A549 (cell line): ENCODE measurements around the gene AGXT. TPM values are rescaled to one million over a fixed set of nuclear protein-coding genes. Genes with fewer than 3 reads are reported as not detected.

Experiments
- ATAC-seq, 2 experiments: fragments of 200-7000 bp in 1 of 2; fragments of >200 bp in 1 of 2; cut with Nextera tagmentation in 1 of 2; cut with Tn5 transposase in 1 of 2; 3 replicates each; pipeline versions ENCODE4 v1.8.0 to v1.9.1; 2018 to 2020; ENCODE audit warnings: mild to moderate bottlenecking in 1 of 2, moderate library complexity in 1 of 2
- CTCF ChIA-PET: fragments of 300-600 bp; sonication (Branson Sonifier 250); formaldehyde crosslinking; extraction: SDS; loops from one replicate; lab custom pipeline; 2021; ENCODE audit warnings: antibody characterized with exemption, inconsistent platforms; lab: Yijun Ruan, JAX
- POLR2A ChIA-PET: fragments of 350-600 bp; formaldehyde crosslinking; extraction: SDS; loops from one replicate; lab custom pipeline; 2021; ENCODE audit warnings: antibody characterized with exemption, inconsistent platforms; lab: Yijun Ruan, JAX
- DNase-seq, 2 experiments: peaks; one replicate each; pipeline versions ENCODE4 v3.0.0 to v3.0.0-alpha.2; 2011 to 2016; ENCODE audit warnings: low read depth in 1 of 2, low spot score in 1 of 2
- FAIRE-seq: peaks from 2 replicates; lab custom pipeline; 2011; peaks lifted over from hg19 to GRCh38; lab: Jason Lieb, UNC
- H3K27ac ChIP-seq, 2 experiments: fragments of >200 bp; sonication (Bioruptor Twin); formaldehyde crosslinking; 3 replicates each; pipeline ENCODE4 v1.5.1; 2016 to 2017
- H3K4me1 ChIP-seq: fragments of >200 bp; sonication (Bioruptor Twin); formaldehyde crosslinking; 3 replicates; pipeline ENCODE4 v1.6.1; 2016
- H3K4me2 ChIP-seq: fragments of >200 bp; sonication (Bioruptor Twin); formaldehyde crosslinking; 3 replicates; pipeline ENCODE4 v1.6.1; 2016
- H3K4me3 ChIP-seq: fragments of >200 bp; sonication (Bioruptor Twin); formaldehyde crosslinking; 3 replicates; pipeline ENCODE4 v1.5.1; 2016
- H3K9me3 ChIP-seq: fragments of >200 bp; sonication (Bioruptor Twin); formaldehyde crosslinking; 3 replicates; pipeline ENCODE4 v1.6.1; 2016
- CBX2 ChIP-seq: fragments of 200-600 bp; sonication (generic); IDR thresholded peaks from 2 replicates; pipeline ENCODE4 v1.6.1; 2016; ENCODE audit warnings: low read depth, mild to moderate bottlenecking, borderline replicate concordance
- CBX8 ChIP-seq: fragments of 200-600 bp; sonication (generic); IDR thresholded peaks from 2 replicates; pipeline ENCODE4 v1.6.1; 2016
- CHD4 ChIP-seq: fragments of 200-600 bp; sonication (generic); IDR thresholded peaks from 2 replicates; pipeline ENCODE4 v1.6.1; 2016; ENCODE audit warnings: antibody characterized with exemption, mild to moderate bottlenecking, borderline replicate concordance
- EHF ChIP-seq: fragments of 250-450 bp; sonication (Bioruptor Pico); IDR thresholded peaks from 2 replicates; pipeline ENCODE4 v1.5.0; 2020; ENCODE audit warnings: mild to moderate bottlenecking
- ESRRA ChIP-seq: fragments of 150-350 bp; IDR thresholded peaks from 2 replicates; pipeline ENCODE4 v1.6.1; 2014; ENCODE audit warnings: mild to moderate bottlenecking, low read length, borderline replicate concordance
- FOSB ChIP-seq: fragments of 250-450 bp; sonication (Bioruptor Pico); IDR thresholded peaks from 2 replicates; pipeline ENCODE4 v1.5.0; 2020; ENCODE audit warnings: mild to moderate bottlenecking, moderate library complexity
- FOSL2 ChIP-seq, 2 experiments: fragments of 450-650 bp in 1 of 2; fragments of >200 bp in 1 of 2; sonication (Bioruptor Twin) in 1 of 2; formaldehyde crosslinking; IDR thresholded peaks; 2 replicates each; pipeline versions ENCODE4 v1.5.0 to v1.6.1; 2016 to 2020; ENCODE audit warnings: mild to moderate bottlenecking in 1 of 2, moderate library complexity in 1 of 2
- GATA3 ChIP-seq: IDR thresholded peaks from 2 replicates; pipeline ENCODE4 v1.6.1; 2012; ENCODE audit warnings: borderline replicate concordance
- HDAC2 ChIP-seq: fragments of 200-600 bp; sonication (generic); IDR thresholded peaks from 2 replicates; pipeline ENCODE4 v1.6.1; 2016
- KDM1A ChIP-seq: fragments of 200-600 bp; sonication (generic); IDR thresholded peaks from 2 replicates; pipeline ENCODE4 v1.6.1; 2016; ENCODE audit warnings: low read depth, mild to moderate bottlenecking
- KDM5A ChIP-seq: fragments of 200-600 bp; sonication (generic); IDR thresholded peaks from 2 replicates; pipeline ENCODE4 v1.6.1; 2016; ENCODE audit warnings: antibody characterized with exemption, mild to moderate bottlenecking
- MAZ ChIP-seq: fragments of 150-350 bp; IDR thresholded peaks from 2 replicates; pipeline ENCODE4 v1.6.1; 2014; ENCODE audit warnings: antibody characterized with exemption, low read depth, low read length, borderline replicate concordance
- MYC ChIP-seq: IDR thresholded peaks from 2 replicates; pipeline ENCODE4 v1.6.1; 2012; ENCODE audit warnings: mild to moderate bottlenecking, inconsistent platforms, low read length, improper control_type of control experiment, borderline replicate concordance
- NPAS2 ChIP-seq: fragments of 250-450 bp; sonication (Bioruptor Pico); IDR thresholded peaks from 2 replicates; pipeline ENCODE4 v1.8.0; 2022; ENCODE audit warnings: mild to moderate bottlenecking, moderate library complexity, borderline replicate concordance
- POLR2A ChIP-seq: IDR thresholded peaks from 2 replicates; pipeline ENCODE4 v1.6.1; 2012; ENCODE audit warnings: mild to moderate bottlenecking, low read length
- POLR2AphosphoS2 ChIP-seq: conservative IDR thresholded peaks from 2 replicates; pipeline ENCODE4 v1.6.1; 2012; ENCODE audit warnings: low read length, improper control_type of control experiment, inconsistent platforms
- SREBF2 ChIP-seq: fragments of 450-650 bp; IDR thresholded peaks from 2 replicates; pipeline ENCODE4 v1.6.1; 2014; ENCODE audit warnings: mild to moderate bottlenecking, moderate library complexity
- TFCP2L1 ChIP-seq: fragments of 250-450 bp; sonication (Bioruptor Pico); IDR thresholded peaks from 2 replicates; pipeline ENCODE4 v1.5.0; 2021; ENCODE audit warnings: mild to moderate bottlenecking
- ZC3H11A ChIP-seq: fragments of 450-650 bp; IDR thresholded peaks from 2 replicates; pipeline ENCODE4 v1.6.1; 2014; ENCODE audit warnings: antibody characterized with exemption, mild to moderate bottlenecking
- WGBS: methylation state at CpG from one replicate; pipeline ENCODE4 v1.1.6; 2017; ENCODE audit errors: missing lambda C conversion rate; 5-methylcytosine and 5-hydroxymethylcytosine counted together
- polyA plus RNA-seq, 4 experiments: library from polyadenylated mRNA; depleted of rRNA in 3 of 4; stranded (reverse); fragments of >200 nt; fragmentation: RNase III in 1 of 4; extraction: RNeasy Plus Mini Kit Qiagen cat#74134 plus additional on column Dnase treatment in 1 of 4; gene quantifications; 2 replicates in 3 of 4; 3 replicates in 1 of 4; pipeline ENCODE4 v1.2.3, GENCODE V29; 2011 to 2017
- TF ChIP-seq, protein P1 (sequence below): IDR thresholded peaks from 2 replicates; pipeline ENCODE4 v1.6.1; 2012; ENCODE audit warnings: low read depth, borderline replicate concordance
- TF ChIP-seq, protein P2 (sequence below): fragments of 250-450 bp; sonication (Bioruptor Pico); IDR thresholded peaks from 2 replicates; pipeline ENCODE4 v1.5.0; 2021; ENCODE audit warnings: mild to moderate bottlenecking, moderate library complexity, borderline replicate concordance
- TF ChIP-seq, protein P3 (sequence below): fragments of >200 bp; sonication (Bioruptor Twin); formaldehyde crosslinking; IDR thresholded peaks from 3 replicates; pipeline ENCODE4 v1.5.1; 2016

Gene AGXT
- polyA plus RNA-seq, 2 of the 4 experiments (the other 2 are of a cell fraction) = not detected

DNA sequence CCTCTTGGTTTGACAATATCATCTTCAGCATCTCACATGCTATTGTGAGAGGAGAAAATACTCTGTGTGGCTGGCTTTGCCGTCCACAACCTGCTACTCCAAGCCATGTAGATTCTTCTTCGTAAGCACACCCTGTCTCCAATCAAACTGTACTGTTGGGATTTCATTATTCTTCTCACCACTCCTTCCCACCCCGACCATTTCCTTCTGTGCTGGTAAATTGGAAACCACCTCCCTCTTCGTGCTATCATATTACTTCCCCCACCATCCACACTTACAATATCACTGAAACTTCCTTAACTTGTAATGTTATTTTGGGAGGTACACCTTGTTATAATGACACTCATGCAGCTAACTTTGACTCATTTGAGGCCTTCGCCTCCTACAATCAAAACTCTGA lies 3.2 kb upstream of the AGXT start:
- 58% methylated on average over 5 of the region's 5 CpGs for WGBS
- ATAC-seq = no peak
- no peak overlapping the region for H3K27ac ChIP-seq
- no peak for TF ChIP-seq NPAS2 (CRISPR knock-in tag)
- TF ChIP-seq FOSL2 (IDR thresholded peaks at IDR 0.05) = no peak
- no peak for TF ChIP-seq FOSL2 (CRISPR knock-in tag; IDR thresholded peaks at IDR 0.05)
- TF ChIP-seq HDAC2 = no peak
- no peak for TF ChIP-seq KDM1A
- no peak for TF ChIP-seq KDM5A
- TF ChIP-seq POLR2A = no peak
- TF ChIP-seq, protein P1, sequence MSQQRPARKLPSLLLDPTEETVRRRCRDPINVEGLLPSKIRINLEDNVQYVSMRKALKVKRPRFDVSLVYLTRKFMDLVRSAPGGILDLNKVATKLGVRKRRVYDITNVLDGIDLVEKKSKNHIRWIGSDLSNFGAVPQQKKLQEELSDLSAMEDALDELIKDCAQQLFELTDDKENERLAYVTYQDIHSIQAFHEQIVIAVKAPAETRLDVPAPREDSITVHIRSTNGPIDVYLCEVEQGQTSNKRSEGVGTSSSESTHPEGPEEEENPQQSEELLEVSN = no peak
- no peak for TF ChIP-seq MYC
- no peak for TF ChIP-seq SREBF2
- no peak for TF ChIP-seq CHD4
- no peak for TF ChIP-seq CBX8
- H3K9me3 ChIP-seq = no peaks in the 10 kb centered on the region
- no peak for FAIRE-seq
- ChIA-PET POLR2A (no interaction called here), CTCF (interaction anchor here (0.7 to 5.7 kb wide), 2 partner anchors 14 to 600 kb away, joined by 3 to 24 read pairs; no protein-coding TSS in a partner anchor)
- no peak for DNase-seq
- H3K4me3 ChIP-seq = no peak overlapping the region
- H3K4me1 ChIP-seq = no peaks in the 10 kb centered on the region
- H3K4me2 ChIP-seq = no peak overlapping the region

DNA sequence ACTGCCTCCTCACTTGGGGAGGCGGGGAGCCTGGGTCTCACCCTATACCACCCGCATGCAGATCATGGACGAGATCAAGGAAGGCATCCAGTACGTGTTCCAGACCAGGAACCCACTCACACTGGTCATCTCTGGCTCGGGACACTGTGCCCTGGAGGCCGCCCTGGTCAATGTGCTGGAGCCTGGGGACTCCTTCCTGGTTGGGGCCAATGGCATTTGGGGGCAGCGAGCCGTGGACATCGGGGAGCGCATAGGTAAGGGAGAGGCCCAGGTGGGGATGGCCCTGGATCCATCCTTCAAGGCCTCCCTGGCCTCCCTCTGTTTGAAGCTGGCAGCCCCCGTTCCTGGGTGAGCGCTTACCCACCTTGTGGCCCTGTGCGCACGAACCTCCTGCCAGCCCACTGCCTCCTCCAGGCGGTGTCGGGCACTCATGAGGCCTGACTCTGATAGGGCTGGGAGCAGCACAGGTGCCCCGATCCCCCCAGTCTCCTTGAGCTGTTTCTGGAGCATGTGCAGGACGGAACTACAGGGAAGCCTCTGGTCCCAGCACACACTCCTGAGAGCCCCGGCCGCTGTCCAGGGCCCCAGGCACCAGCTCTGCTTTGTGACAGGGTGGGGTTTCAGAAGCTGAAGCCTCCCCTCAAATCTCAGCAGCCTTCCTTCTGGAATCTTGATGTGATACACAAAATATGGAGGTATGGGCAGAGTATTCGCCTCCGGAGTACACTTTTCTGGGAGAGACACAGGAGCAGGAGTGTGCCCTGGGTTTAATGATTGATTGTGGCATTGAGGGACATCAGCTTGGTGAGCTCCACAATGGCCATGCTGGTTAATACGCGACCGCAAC lies 708 bp downstream of the AGXT start:
- WGBS = 68% methylated on average over 17 of the region's 25 CpGs
- H3K4me3 ChIP-seq = no peak overlapping the region
- DNase-seq = no peak
- no peak for FAIRE-seq
- no peaks in the 10 kb centered on the region for H3K9me3 ChIP-seq
- TF ChIP-seq SREBF2 (no peak), FOSB (no peak), GATA3 (no peak), EHF (CRISPR knock-in tag) (no peak), CBX2 (no peak), ESRRA (no peak), HDAC2 (no peak), MAZ (no peak), ZC3H11A (no peak), TFCP2L1 (CRISPR knock-in tag) (no peak), MYC (no peak), POLR2AphosphoS2 (no peak), KDM5A (no peak)
- TF ChIP-seq, protein P2, sequence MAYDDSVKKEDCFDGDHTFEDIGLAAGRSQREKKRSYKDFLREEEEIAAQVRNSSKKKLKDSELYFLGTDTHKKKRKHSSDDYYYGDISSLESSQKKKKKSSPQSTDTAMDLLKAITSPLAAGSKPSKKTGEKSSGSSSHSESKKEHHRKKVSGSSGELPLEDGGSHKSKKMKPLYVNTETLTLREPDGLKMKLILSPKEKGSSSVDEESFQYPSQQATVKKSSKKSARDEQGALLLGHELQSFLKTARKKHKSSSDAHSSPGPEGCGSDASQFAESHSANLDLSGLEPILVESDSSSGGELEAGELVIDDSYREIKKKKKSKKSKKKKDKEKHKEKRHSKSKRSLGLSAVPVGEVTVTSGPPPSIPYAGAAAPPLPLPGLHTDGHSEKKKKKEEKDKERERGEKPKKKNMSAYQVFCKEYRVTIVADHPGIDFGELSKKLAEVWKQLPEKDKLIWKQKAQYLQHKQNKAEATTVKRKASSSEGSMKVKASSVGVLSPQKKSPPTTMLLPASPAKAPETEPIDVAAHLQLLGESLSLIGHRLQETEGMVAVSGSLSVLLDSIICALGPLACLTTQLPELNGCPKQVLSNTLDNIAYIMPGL = no peak
- TF ChIP-seq, protein P3, sequence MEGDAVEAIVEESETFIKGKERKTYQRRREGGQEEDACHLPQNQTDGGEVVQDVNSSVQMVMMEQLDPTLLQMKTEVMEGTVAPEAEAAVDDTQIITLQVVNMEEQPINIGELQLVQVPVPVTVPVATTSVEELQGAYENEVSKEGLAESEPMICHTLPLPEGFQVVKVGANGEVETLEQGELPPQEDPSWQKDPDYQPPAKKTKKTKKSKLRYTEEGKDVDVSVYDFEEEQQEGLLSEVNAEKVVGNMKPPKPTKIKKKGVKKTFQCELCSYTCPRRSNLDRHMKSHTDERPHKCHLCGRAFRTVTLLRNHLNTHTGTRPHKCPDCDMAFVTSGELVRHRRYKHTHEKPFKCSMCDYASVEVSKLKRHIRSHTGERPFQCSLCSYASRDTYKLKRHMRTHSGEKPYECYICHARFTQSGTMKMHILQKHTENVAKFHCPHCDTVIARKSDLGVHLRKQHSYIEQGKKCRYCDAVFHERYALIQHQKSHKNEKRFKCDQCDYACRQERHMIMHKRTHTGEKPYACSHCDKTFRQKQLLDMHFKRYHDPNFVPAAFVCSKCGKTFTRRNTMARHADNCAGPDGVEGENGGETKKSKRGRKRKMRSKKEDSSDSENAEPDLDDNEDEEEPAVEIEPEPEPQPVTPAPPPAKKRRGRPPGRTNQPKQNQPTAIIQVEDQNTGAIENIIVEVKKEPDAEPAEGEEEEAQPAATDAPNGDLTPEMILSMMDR = no peak
- no peaks in the 10 kb centered on the region for H3K4me1 ChIP-seq
- POLR2A ChIA-PET = no interaction called here
- H3K27ac ChIP-seq = no peak overlapping the region
- ATAC-seq = no peak
- CTCF ChIA-PET = interaction anchor here (0.7 to 5.7 kb wide), 4 partner anchors 9 to 18 kb away, joined by 3 to 24 read pairs (median 4); no protein-coding TSS in a partner anchor
- H3K4me2 ChIP-seq = no peak overlapping the region
